SJCRH30 (cell line): ENCODE measurements around the gene DZIP1L. TPM values are rescaled to one million over a fixed set of nuclear protein-coding genes. Genes with fewer than 3 reads are reported as not detected.
"Not testable (repeated sequence)": the region's sequence is repeated elsewhere in the genome, so short reads cannot be mapped to it uniquely, and the experiment has no call there.

Experiments used
- DNase-seq, 2 experiments: peaks; one replicate each; pipeline ENCODE4 v3.0.0-alpha.2; 2015 to 2020
- H3K27ac ChIP-seq: fragments of 250-450 bp; sonication (Bioruptor Pico); 2 replicates; pipeline ENCODE4 v1.5.1; 2020; ENCODE audit warnings: mild to moderate bottlenecking, moderate library complexity
- H3K27me3 ChIP-seq: fragments of 250-450 bp; sonication (Bioruptor Pico); 2 replicates; pipeline ENCODE4 v1.5.1; 2020; ENCODE audit warnings: mild to moderate bottlenecking, moderate library complexity
- H3K36me3 ChIP-seq: fragments of 250-450 bp; sonication (Bioruptor Pico); 2 replicates; pipeline ENCODE4 v1.5.1; 2020; ENCODE audit warnings: mild to moderate bottlenecking, moderate library complexity
- H3K4me1 ChIP-seq: fragments of 250-450 bp; sonication (Bioruptor Pico); 2 replicates; pipeline ENCODE4 v1.5.1; 2020; ENCODE audit warnings: mild to moderate bottlenecking, moderate library complexity
- H3K4me3 ChIP-seq: fragments of 250-450 bp; sonication (Bioruptor Pico); 2 replicates; pipeline ENCODE4 v1.5.1; 2020; ENCODE audit warnings: mild to moderate bottlenecking, moderate library complexity
- H3K9me3 ChIP-seq: fragments of 250-450 bp; sonication (Bioruptor Pico); replicated peaks from 2 replicates; pipeline ENCODE4 v1.5.1; 2020; ENCODE audit warnings: mild to moderate bottlenecking, moderate library complexity
- total RNA-seq: library from RNA; depleted of rRNA; stranded (reverse); fragments of >200 nt; shearing (Covaris generic); gene quantifications from 2 replicates; pipeline ENCODE4 v1.2.3, GENCODE V29; 2014; rRNA removed

Gene DZIP1L, protein sequence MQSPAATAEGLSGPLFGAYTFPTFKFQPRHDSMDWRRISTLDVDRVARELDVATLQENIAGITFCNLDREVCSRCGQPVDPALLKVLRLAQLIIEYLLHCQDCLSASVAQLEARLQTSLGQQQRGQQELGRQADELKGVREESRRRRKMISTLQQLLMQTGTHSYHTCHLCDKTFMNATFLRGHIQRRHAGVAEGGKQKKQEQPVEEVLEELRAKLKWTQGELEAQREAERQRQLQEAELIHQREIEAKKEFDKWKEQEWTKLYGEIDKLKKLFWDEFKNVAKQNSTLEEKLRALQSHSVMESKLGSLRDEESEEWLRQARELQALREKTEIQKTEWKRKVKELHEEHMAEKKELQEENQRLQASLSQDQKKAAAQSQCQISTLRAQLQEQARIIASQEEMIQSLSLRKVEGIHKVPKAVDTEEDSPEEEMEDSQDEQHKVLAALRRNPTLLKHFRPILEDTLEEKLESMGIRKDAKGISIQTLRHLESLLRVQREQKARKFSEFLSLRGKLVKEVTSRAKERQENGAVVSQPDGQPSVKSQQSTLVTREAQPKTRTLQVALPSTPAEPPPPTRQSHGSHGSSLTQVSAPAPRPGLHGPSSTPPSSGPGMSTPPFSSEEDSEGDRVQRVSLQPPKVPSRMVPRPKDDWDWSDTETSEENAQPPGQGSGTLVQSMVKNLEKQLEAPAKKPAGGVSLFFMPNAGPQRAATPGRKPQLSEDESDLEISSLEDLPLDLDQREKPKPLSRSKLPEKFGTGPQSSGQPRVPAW
- 11.0 and 19.7 TPM in 2 replicates for total RNA-seq

GRCh38 chr3:138114988-138115971 is at the start of gene DZIP1L:
TSS of gene DZIP1L (minus strand) at chr3:138115608. CDS start at chr3:138103971, 11,637 bp downstream.
- Histone ChIP-seq H3K27ac (peak within 1 kb of the TSS; percentile 78), H3K4me3 (peak within 1 kb of the TSS; percentile 88), H3K4me1 (no peaks in the 10 kb centered on the region), H3K36me3 (no peaks in the 10 kb centered on the region; the same call in 1 of the 2 replicates), H3K9me3 (no peaks in the 10 kb centered on the region), H3K27me3 (no peaks in the 10 kb centered on the region)
- DNase-seq: peak; percentile 82 to 83

GRCh38 chr3:138165061-138165460 is 49.7 kb upstream of the DZIP1L start:
- Histone ChIP-seq H3K4me3 (no peak overlapping the region), H3K27ac (no peak overlapping the region), H3K36me3 (peaks cover 76% of the 10 kb centered on the region), H3K27me3 (no peaks in the 10 kb centered on the region), H3K4me1 (no peaks in the 10 kb centered on the region), H3K9me3 (no peaks in the 10 kb centered on the region)
- no peak for DNase-seq

DNA sequence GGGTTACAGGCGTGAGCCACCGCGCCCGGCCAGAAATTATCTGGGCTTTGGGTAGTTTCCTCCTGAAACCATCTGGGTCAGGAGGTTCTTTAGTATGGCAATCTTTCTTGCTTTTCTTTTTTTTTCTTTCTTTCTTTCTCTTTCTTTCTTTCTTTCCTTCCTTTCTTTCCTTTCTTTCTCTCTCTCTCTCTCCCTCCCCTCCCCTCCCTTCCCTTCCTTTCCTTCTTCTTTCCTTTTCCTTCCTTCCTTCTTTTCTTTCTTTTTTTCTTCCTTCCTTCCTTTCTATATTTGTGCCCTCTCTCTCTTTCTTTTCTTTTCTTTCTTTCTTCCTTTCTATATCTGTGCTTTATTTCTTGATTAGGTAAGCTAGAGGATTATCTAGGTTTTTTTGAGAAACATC is 42.3 kb upstream of the DZIP1L start:
- Histone ChIP-seq H3K4me1 (no peaks in the 10 kb centered on the region), H3K9me3 (no peaks in the 10 kb centered on the region; the same call in 1 of the 2 replicates), H3K36me3 (peaks cover 24% of the 10 kb centered on the region), H3K27ac (no peak overlapping the region), H3K27me3 (no peaks in the 10 kb centered on the region), H3K4me3 (no peak overlapping the region)
- no peak for DNase-seq

- Histone ChIP-seq H3K9me3 (no peaks in the 10 kb centered on the region; the same call in 1 of the 2 replicates), H3K27ac (no peak overlapping the region), H3K4me3 (no peak overlapping the region), H3K36me3 (0 out of 2 replicates have a peak, but pooled peaks cover under 1% of the 10 kb centered on the region), H3K27me3 (no peaks in the 10 kb centered on the region), H3K4me1 (no peaks in the 10 kb centered on the region)
- DNase-seq: no peak
These were observed 39.1 kb upstream of the DZIP1L start for GRCh38 chr3:138154534-138154933.

DNA sequence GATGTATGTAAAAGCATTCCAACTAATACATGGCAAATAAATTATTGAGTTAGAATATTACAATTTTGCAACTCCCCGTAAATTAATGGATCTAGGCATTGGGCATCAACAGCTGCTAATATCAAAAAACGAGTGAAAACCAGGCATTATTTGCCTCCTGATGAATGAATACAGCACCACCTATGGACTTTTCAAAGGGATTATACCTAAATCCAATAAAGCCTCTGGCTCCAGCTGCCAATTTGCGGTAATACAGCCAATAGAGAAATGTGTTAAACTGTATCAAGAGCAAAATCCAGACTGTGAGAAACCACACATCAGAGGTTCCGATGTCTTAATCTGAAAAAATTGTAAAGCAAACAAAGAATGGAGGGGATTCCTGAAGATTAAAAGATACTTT is 33.1 kb upstream of the DZIP1L start:
- Histone ChIP-seq H3K4me3 (no peak overlapping the region), H3K9me3 (peaks cover 6% of the 10 kb centered on the region), H3K27me3 (0 out of 2 replicates have a peak, but pooled peaks cover 3% of the 10 kb centered on the region), H3K4me1 (peaks cover 9% of the 10 kb centered on the region; the same call in 1 of the 2 replicates), H3K36me3 (peaks cover 2% of the 10 kb centered on the region; the same call in 1 of the 2 replicates), H3K27ac (no peak overlapping the region)
- DNase-seq: peak; percentile 25 to 63

DNA sequence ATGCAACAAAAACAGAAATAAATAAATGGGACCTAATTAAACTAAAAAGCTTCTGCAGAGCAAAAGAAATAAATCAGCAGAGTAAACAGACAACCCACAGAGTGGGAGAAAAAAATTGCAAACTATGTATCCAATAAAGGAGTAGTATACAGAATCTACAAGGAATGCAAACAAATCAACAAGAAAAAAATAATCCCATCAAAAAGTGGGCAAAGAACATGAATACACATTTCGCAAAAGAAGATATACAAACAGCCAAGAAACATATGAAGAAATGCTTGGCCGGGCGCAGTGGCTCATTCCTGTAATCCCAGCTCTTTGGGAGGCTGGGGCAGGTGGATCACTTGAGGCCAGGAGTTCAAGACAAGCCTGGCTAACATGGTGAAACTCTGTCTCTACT is 26.8 kb upstream of the DZIP1L start:
- not testable (repeated sequence) for H3K36me3 ChIP-seq, DNase-seq, H3K4me3 ChIP-seq, H3K27me3 ChIP-seq, H3K27ac ChIP-seq, H3K9me3 ChIP-seq
- H3K4me1 ChIP-seq: peaks cover 18% of the 10 kb centered on the region

DNA sequence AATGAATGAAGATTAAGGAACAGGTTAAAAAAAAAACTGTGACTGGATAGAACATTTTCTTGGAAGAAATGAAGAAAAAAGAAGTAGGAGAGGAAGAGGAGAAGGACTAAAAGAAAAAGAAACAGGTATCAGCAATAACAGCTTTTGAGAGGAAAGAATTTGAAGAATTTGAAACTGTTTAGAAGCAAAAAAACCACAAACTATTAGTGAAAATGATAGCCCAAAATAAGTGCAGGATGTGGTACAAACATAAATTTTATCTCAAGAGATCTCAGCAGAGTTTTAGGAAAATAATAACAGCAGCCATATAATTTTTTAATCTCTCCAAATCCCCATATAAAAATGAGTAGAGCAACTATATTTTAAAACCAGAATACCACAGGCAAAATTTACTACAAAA is 25.5 kb upstream of the DZIP1L start:
- no peak for DNase-seq
- H3K36me3 ChIP-seq: peaks cover 2% of the 10 kb centered on the region; the same call in 1 of the 2 replicates
- peaks cover 18% of the 10 kb centered on the region for H3K4me1 ChIP-seq
- H3K27ac ChIP-seq: peak overlapping the region; percentile 33; the same call in 1 of the 2 replicates
- peaks cover 6% of the 10 kb centered on the region for H3K9me3 ChIP-seq
- H3K27me3 ChIP-seq: no peaks in the 10 kb centered on the region
- H3K4me3 ChIP-seq: no peak overlapping the region

GRCh38 chr3:138139691-138140090 is 24.3 kb upstream of the DZIP1L start:
- no peak for DNase-seq
- no peak overlapping the region for H3K4me3 ChIP-seq
- peaks cover 2% of the 10 kb centered on the region; the same call in 1 of the 2 replicates for H3K36me3 ChIP-seq
- H3K27me3 ChIP-seq: no peaks in the 10 kb centered on the region
- H3K27ac ChIP-seq: no peak overlapping the region
- H3K4me1 ChIP-seq: peaks cover 18% of the 10 kb centered on the region
- peaks cover 6% of the 10 kb centered on the region for H3K9me3 ChIP-seq

DNA sequence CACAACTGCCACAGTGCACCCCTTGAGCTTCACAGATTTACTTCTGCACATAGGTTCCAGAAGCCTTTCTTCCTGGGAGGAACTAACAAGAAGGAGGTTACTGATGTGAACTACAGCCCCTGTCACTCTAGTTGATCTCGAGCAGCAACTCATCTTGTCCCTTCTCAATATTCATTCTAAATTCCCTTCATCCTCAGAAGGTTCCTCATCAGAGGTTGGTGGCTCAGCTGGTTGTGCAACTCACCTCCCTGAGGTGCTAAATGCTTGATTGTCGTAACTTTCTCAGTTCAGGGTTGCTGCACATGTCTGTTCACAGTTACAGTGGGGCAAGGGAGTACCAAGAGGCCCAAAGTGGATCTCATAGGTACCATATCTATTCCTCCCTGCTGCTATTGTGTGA is 22.5 kb upstream of the DZIP1L start:
- no peak for DNase-seq
- Histone ChIP-seq H3K36me3 (no peaks in the 10 kb centered on the region), H3K4me1 (peaks cover 18% of the 10 kb centered on the region)

GRCh38 chr3:138136201-138136600 is 20.8 kb upstream of the DZIP1L start:
- H3K27me3 ChIP-seq: no peaks in the 10 kb centered on the region
- peaks cover 11% of the 10 kb centered on the region for H3K4me1 ChIP-seq
- no peaks in the 10 kb centered on the region for H3K9me3 ChIP-seq
- no peak overlapping the region for H3K4me3 ChIP-seq
- no peak overlapping the region for H3K27ac ChIP-seq
- no peaks in the 10 kb centered on the region for H3K36me3 ChIP-seq
- DNase-seq: no peak

More for the DNA sequence above, 22.5 kb upstream of the DZIP1L start:
- H3K27me3 ChIP-seq: no peaks in the 10 kb centered on the region
- H3K27ac ChIP-seq: no peak overlapping the region
- no peak overlapping the region for H3K4me3 ChIP-seq
- H3K9me3 ChIP-seq: no peaks in the 10 kb centered on the region

DNA sequence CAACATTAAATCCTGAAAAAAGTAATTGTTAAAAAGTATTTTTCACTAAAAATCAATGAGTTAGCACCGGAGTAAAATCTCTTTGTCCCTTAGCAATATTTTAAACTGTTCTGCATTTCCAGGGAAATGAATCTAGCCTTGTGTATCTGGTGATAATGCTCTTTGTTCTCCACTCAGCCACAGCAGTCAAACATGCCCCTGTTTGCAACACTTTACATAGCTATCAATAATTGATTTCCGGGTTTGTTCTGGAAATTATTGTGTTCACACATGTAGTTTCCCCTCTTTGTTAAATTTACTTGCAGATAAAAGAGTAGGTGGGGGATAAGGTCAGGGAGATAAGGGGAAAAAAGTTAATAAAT is 20.4 kb upstream of the DZIP1L start:
- H3K9me3 ChIP-seq: no peaks in the 10 kb centered on the region
- DNase-seq: no peak
- H3K4me1 ChIP-seq: peaks cover 9% of the 10 kb centered on the region
- H3K4me3 ChIP-seq: no peak overlapping the region
- H3K27me3 ChIP-seq: no peaks in the 10 kb centered on the region
- H3K27ac ChIP-seq: no peak overlapping the region
- H3K36me3 ChIP-seq: no peaks in the 10 kb centered on the region

DNA sequence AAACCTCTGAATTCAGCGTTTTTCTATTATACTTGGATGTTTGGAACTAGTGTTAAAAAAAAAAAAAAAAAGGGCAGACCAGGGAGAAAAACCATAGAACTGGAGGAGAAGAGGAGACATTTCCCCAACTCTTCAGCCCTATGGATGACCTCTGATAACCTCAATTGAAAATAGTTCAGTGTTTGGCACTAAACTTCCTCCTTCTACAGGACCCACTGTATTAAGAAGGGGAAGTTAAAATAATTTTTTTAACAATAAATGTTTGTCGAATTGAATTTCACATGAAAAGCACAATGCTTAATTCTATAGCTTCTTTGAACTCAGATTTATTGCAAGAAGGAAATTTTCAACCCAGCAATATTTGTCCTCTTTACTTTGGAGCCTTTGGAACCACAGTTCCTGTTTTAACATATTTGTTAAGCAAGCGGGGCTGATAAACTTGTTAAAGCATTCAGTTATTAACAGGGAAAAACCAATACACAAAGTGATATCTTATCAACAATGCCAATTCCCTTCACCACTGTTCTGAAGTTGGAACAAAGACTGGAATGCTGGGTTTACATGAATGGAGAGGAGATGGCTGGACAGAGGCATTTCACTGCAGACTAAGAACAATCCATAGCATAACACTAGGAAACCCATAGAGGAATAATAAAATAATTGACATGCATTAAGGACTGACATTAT is 19.9 kb upstream of the DZIP1L start:
- Histone ChIP-seq H3K4me3 (no peak overlapping the region), H3K27me3 (no peaks in the 10 kb centered on the region), H3K4me1 (peaks cover 6% of the 10 kb centered on the region), H3K9me3 (no peaks in the 10 kb centered on the region), H3K27ac (no peak overlapping the region), H3K36me3 (no peaks in the 10 kb centered on the region)
- no peak for DNase-seq

- DNase-seq: no peak
- no peak within 1 kb of the TSS for H3K4me3 ChIP-seq
- no peaks in the 10 kb centered on the region for H3K36me3 ChIP-seq
- no peaks in the 10 kb centered on the region for H3K9me3 ChIP-seq
- H3K27me3 ChIP-seq: no peaks in the 10 kb centered on the region
- no peak within 1 kb of the TSS for H3K27ac ChIP-seq
- H3K4me1 ChIP-seq: peaks cover 17% of the 10 kb centered on the region
These were observed 16.8 kb upstream of the DZIP1L start, which contains the start of gene A4GNT for GRCh38 chr3:138132239-138132638. TSS of gene A4GNT (minus strand) at chr3:138132390. CDS start at chr3:138131256, 1,134 bp downstream.
